Measurements from ENCODE around the gene MRE11. TPM values are rescaled to one million over a fixed set of nuclear protein-coding genes. Genes with fewer than 3 reads are reported as not detected.
A peak's percentile ranks its signal among the peaks of the same experiment; 100 is the strongest.

The MRE11 gene
- total RNA-seq (ENCODE audit: unreplicated experiment): 17.1 TPM
- long read RNA-seq, full-length matches to known transcripts: 3 of 11 reads
- long read RNA-seq, partial matches to known transcripts: 3 of 11 reads
- long read RNA-seq, other reads (novel, unspliced or antisense): 5 of 11 reads

DNA sequence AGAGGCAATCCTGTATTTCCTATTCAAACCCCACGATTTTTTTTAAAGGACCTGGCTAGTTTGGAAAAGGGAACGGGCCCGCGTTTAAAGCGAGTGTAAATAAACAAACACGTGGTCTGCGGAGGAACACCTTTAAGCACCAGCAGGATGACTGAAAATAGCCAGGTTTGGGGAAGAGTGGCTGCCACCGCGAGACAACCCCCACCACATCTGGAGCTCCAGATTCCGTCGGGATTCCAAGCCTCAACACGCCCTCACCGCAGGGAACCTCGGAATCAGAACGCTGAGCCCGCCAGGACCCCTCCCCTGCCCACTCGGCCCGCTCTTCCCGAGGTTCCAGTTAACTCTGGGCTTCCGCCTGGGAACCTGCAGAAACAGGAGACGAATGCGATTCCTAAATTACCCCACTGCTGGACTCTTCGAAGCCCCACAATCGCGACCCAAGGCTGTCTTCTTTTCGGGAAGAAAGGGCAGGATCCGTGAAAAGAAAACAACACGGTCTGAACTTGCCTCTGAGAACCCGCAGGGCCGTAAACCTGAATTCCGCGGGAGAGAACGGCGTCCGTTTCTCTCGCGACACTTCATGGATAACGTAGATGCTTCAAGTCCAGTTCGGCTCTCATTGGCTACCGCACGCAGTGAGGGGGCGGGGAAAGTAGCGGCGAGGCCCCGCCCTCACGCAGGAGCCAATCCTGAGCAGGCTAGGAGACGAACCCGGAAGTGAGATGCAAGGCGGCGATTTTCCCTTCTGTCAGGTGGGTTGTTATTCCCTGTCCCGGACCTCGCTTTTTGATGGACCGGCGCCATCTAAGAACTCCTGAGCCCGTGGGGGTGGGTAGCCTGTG is at the start of gene MRE11, which contains the start of gene ANKRD49:
Gene MRE11, minus strand, starts transcription at position 564 of the 845 bp plus-strand sequence. CDS start 1,043 bp downstream, outside the sequence.
Gene ANKRD49, plus strand, starts transcription at position 704 of the 845 bp plus-strand sequence. CDS start 2,710 bp downstream, outside the sequence.
- peak within 1 kb of the TSS; percentile 96 for H3K27ac Mint-ChIP-seq (ENCODE audit: unreplicated experiment)
- H3K27me3 Mint-ChIP-seq (ENCODE audit: unreplicated experiment): peaks cover 2% of the 10 kb centered on the region
- DNase-seq (ENCODE audit: low spot score): peak; percentile 96
- peaks cover 12% of the 10 kb centered on the region for H3K4me1 Mint-ChIP-seq (ENCODE audit: unreplicated experiment)
- peak within 1 kb of the TSS; percentile 92 for H3K4me3 Mint-ChIP-seq (ENCODE audit: unreplicated experiment)
- TF ChIP-seq, protein P1, sequence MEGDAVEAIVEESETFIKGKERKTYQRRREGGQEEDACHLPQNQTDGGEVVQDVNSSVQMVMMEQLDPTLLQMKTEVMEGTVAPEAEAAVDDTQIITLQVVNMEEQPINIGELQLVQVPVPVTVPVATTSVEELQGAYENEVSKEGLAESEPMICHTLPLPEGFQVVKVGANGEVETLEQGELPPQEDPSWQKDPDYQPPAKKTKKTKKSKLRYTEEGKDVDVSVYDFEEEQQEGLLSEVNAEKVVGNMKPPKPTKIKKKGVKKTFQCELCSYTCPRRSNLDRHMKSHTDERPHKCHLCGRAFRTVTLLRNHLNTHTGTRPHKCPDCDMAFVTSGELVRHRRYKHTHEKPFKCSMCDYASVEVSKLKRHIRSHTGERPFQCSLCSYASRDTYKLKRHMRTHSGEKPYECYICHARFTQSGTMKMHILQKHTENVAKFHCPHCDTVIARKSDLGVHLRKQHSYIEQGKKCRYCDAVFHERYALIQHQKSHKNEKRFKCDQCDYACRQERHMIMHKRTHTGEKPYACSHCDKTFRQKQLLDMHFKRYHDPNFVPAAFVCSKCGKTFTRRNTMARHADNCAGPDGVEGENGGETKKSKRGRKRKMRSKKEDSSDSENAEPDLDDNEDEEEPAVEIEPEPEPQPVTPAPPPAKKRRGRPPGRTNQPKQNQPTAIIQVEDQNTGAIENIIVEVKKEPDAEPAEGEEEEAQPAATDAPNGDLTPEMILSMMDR (IDR thresholded peaks at IDR 0.05; ENCODE audit: unreplicated experiment): no peak
- peaks cover 10% of the 10 kb centered on the region for H3K36me3 Mint-ChIP-seq (ENCODE audit: low read depth, unreplicated experiment)
- H3K9me3 Mint-ChIP-seq (ENCODE audit: unreplicated experiment): no peaks in the 10 kb centered on the region

DNA sequence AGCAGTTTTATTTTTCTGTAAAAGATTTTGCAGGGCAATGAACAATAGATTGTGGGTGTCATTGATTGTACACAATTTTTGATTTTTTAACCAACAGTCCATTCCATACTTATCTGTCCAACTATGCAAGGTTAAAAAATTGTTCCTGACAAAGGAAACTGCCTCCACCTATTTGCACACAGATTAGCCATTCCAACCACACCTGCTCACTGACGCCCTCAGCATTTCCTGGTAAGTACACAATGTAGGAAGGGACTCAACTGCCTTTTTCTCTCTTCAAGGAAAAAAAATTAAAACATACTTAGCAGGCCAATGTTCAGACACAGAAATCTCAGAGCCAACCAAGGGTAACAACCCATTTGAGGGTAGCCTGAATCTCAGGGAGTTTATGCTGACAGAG is 45.8 kb upstream of the MRE11 start:
- no peaks in the 10 kb centered on the region for H3K9me3 Mint-ChIP-seq (ENCODE audit: unreplicated experiment)
- peaks cover 4% of the 10 kb centered on the region for H3K4me1 Mint-ChIP-seq (ENCODE audit: unreplicated experiment)
- DNase-seq (ENCODE audit: low spot score): no peak
- no peak overlapping the region for H3K27ac Mint-ChIP-seq (ENCODE audit: unreplicated experiment)
- no peaks in the 10 kb centered on the region for H3K36me3 Mint-ChIP-seq (ENCODE audit: low read depth, unreplicated experiment)
- H3K4me3 Mint-ChIP-seq (ENCODE audit: unreplicated experiment): no peak overlapping the region
- TF ChIP-seq, protein P1 (IDR thresholded peaks at IDR 0.05; ENCODE audit: unreplicated experiment): no peak
- peaks cover 8% of the 10 kb centered on the region for H3K27me3 Mint-ChIP-seq (ENCODE audit: unreplicated experiment)

DNA sequence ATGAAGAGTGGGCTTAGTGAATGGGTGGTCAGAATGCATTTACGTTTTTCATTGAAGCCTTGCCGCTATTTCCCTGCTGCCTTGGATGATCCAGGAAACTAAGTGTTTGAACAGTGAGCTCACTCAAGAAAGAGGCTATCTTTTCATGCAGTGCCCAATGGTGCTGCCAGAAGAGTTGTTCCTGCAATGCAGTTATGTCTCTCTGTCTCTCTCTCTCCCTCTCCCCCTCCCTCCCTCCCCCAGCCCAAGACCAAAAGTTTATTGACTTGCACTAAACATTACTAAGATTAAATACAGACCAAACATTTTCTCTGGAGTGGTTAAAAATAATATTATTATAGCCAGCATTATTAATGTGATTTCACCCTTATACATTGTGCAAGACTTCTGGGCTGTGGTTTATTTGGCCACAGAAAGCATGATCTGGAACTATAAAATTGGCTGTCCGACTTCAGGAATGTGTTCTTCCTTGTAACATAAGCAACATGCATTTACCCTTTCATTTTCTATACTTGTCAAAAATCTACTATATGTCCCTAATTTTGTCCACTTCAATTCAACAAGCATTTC is 43.5 kb upstream of the MRE11 start:
- DNase-seq (ENCODE audit: low spot score): no peak
- TF ChIP-seq, protein P1 (IDR thresholded peaks at IDR 0.05; ENCODE audit: unreplicated experiment): no peak
- H3K36me3 Mint-ChIP-seq (ENCODE audit: low read depth, unreplicated experiment): no peaks in the 10 kb centered on the region
- peaks cover 3% of the 10 kb centered on the region for H3K27me3 Mint-ChIP-seq (ENCODE audit: unreplicated experiment)
- no peak overlapping the region for H3K4me3 Mint-ChIP-seq (ENCODE audit: unreplicated experiment)
- peaks cover 3% of the 10 kb centered on the region for H3K4me1 Mint-ChIP-seq (ENCODE audit: unreplicated experiment)
- no peak overlapping the region for H3K27ac Mint-ChIP-seq (ENCODE audit: unreplicated experiment)
- no peaks in the 10 kb centered on the region for H3K9me3 Mint-ChIP-seq (ENCODE audit: unreplicated experiment)

GRCh38 chr11:94536386-94536785 is 42.7 kb upstream of the MRE11 start:
- peaks cover 3% of the 10 kb centered on the region for H3K27me3 Mint-ChIP-seq (ENCODE audit: unreplicated experiment)
- H3K4me1 Mint-ChIP-seq (ENCODE audit: unreplicated experiment): peaks cover 3% of the 10 kb centered on the region
- DNase-seq (ENCODE audit: low spot score): no peak
- TF ChIP-seq, protein P1 (IDR thresholded peaks at IDR 0.05; ENCODE audit: unreplicated experiment): no peak
- H3K27ac Mint-ChIP-seq (ENCODE audit: unreplicated experiment): no peak overlapping the region
- H3K36me3 Mint-ChIP-seq (ENCODE audit: low read depth, unreplicated experiment): no peaks in the 10 kb centered on the region
- no peak overlapping the region for H3K4me3 Mint-ChIP-seq (ENCODE audit: unreplicated experiment)
- H3K9me3 Mint-ChIP-seq (ENCODE audit: unreplicated experiment): no peaks in the 10 kb centered on the region

All from endothelial cell (in vitro differentiated cells).